Cardiac fibroblast (primary cell): ENCODE results near the gene CAMSAP2.
"Not testable (repeated sequence)": the region's sequence is repeated elsewhere in the genome, so short reads cannot be mapped to it uniquely, and the experiment has no call there.

Experiments used
- DNase-seq, 2 donors: peaks; one replicate each; pipeline versions ENCODE4 v3.0.0 to v3.0.0-alpha.2; 2010; ENCODE audit warnings: low read depth in 2 of 2
- H3K4me3 ChIP-seq, 2 donors: replicated peaks in 1 of 2; 1 replicate in 1 of 2; 2 replicates in 1 of 2; pipeline ENCODE4 v1.5.1; 2011; ENCODE audit warnings: low read depth in 2 of 2, low read length in 2 of 2, mild to moderate bottlenecking in 2 of 2, moderate library complexity in 1 of 2
- TF ChIP-seq, protein P1 (sequence below): IDR thresholded peaks from one replicate; pipeline ENCODE4 v1.5.1; 2011; ENCODE audit warnings: low read depth, mild to moderate bottlenecking, low read length, inconsistent platforms

CAMSAP2 gene

DNA sequence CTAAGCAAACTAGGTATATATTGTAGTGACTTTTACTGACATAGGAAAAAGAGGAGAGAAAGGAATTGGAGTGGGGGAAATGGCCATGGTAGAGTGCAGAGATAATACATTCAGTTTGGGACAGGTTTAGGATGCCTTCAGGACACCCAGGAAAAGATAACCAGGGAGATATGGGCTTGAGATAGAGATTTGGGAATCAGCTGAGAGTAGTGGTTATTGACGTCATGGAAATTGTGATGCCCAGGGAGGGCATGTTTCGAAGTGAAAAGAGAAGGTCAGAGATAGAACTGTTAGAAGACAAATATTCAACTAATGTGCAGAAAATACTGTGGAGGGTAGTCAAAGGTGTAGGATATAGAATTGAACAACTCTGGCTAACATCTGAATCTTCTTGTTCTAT lies 40.6 kb downstream of the CAMSAP2 start:
- no peak overlapping the region for H3K4me3 ChIP-seq
- no peak for DNase-seq
- TF ChIP-seq, protein P1, sequence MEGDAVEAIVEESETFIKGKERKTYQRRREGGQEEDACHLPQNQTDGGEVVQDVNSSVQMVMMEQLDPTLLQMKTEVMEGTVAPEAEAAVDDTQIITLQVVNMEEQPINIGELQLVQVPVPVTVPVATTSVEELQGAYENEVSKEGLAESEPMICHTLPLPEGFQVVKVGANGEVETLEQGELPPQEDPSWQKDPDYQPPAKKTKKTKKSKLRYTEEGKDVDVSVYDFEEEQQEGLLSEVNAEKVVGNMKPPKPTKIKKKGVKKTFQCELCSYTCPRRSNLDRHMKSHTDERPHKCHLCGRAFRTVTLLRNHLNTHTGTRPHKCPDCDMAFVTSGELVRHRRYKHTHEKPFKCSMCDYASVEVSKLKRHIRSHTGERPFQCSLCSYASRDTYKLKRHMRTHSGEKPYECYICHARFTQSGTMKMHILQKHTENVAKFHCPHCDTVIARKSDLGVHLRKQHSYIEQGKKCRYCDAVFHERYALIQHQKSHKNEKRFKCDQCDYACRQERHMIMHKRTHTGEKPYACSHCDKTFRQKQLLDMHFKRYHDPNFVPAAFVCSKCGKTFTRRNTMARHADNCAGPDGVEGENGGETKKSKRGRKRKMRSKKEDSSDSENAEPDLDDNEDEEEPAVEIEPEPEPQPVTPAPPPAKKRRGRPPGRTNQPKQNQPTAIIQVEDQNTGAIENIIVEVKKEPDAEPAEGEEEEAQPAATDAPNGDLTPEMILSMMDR = no peak

DNA sequence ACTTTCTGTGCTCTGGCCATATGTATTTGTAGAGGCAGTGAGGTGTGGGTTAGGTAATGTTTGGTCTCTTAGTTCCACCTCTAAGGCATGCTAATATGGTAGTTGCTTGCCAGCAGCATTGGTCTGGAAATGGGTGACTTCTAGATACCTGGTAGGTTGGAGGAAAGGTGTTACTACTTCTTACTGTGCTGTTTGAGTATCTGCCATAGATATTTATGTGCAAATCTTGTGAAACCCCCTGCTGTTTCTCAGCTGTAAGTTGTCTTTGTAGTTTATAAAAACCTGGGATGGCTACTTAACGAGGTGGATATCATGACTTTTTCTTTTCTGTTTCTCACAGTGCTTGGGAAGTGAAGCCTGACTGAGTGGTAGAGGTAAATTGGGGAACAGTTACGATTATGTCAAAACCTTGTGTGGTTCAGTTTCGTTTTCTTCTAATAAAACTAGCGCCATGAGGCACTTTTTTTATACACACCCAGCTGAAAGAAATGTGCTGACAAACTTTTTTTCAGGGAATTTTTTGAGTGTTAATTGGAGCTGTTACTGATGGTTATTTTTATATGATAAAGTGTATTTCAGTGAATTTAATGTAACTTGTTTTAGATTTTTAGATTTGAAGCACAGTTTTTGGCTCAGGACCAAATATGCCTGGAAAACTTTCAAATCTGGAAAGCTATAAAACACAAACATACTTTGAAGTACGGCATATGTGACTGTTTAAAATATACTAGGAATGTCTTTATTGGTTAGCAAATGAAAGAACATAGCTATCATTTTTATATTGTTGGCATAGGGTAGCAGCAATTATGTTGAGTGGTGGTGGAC lies 42.1 kb downstream of the CAMSAP2 start:
- H3K4me3 ChIP-seq = peak overlapping the region in 1 of 2 donors; percentile 24
- TF ChIP-seq, protein P1 = no peak
- peak; percentile 43 to 56 for DNase-seq

DNA sequence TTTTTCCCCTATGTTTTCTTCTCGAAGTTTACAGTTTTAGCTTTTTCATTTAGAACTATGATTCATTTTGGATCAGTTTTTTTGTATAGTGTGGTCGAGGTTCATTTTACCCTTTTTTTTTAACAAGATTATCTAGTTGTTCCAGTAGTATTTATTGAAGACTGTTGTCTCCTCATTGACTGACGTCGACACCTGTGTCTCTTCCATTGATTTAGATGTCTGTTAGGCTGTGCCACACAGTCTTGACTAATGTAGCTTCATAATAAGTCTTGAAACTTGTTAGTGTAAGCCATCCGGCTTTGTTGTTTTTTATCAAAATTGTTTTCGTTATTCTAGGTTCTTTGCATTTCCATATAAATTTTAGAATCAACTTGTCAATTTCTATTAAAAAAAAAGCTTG lies 45.2 kb downstream of the CAMSAP2 start:
- TF ChIP-seq, protein P1 = no peak
- no peak for DNase-seq

DNA sequence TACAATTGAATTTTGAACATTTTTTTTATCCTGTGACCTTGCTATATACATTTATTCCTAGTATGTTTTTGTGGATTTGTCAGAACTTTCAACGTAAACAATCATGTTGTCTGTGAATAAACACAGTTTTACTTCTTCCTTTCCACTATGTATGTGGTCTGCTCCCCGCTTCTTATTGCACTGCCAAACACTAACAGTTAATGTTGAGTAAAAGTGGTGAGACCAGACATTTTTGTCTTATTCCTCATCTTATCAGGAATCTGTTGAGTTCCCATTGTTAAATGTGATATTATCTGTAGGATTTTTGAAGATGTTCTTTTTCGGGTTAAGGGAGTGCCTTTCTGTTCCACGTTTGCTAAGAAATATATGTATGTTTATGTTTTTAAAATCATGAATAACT lies 45.9 kb downstream of the CAMSAP2 start:
- TF ChIP-seq, protein P1 = no peak
- no peak for DNase-seq
- no peak overlapping the region for H3K4me3 ChIP-seq

More for the DNA sequence above, 45.2 kb downstream of the CAMSAP2 start:
- H3K4me3 ChIP-seq = no peak overlapping the region

DNA sequence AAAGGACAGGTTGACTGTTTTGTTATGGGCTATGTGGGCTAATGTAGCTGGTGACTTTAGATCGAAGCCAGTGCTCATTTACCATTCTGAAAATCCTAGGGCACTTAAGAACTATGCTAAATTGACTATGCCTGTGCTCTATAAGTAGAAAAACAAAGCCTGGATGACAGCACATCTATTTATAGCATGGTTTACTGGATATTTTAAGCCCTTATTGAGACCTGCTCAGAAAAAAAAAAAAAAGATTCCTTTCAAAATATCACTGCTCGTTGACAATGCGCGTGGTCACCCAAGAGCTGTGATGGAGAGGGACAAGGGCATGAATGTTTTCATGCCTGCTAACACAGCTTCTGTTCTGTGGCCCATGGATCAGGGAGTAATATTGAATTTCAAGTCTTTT lies 48.1 kb downstream of the CAMSAP2 start:
- no peak for DNase-seq
- H3K4me3 ChIP-seq = no peak overlapping the region
- TF ChIP-seq, protein P1 = no peak

DNA sequence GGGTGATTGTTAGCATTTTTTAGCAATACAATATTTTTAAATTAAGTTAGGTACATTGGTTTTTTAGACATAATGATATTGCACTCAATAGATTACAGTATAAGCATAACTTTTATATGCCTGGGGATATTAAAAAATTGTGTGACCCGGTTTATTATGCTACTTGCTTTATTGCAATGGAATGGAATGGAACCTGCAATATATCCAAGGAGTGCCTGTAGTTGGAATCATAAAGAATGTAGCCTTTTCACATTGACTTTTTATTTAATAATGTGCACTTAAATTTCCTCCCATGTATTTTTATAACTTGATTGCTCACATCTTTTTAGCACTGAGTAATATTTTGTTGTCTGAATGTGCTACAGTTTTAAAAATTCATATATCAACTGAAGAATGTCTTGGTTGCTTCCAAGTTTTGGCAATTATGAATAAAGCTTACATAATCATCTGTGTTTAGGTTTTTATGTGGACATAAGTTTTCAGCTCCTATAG lies 49.2 kb downstream of the CAMSAP2 start:
- H3K4me3 ChIP-seq = no peak overlapping the region
- TF ChIP-seq, protein P1 = no peak
- no peak for DNase-seq

DNA sequence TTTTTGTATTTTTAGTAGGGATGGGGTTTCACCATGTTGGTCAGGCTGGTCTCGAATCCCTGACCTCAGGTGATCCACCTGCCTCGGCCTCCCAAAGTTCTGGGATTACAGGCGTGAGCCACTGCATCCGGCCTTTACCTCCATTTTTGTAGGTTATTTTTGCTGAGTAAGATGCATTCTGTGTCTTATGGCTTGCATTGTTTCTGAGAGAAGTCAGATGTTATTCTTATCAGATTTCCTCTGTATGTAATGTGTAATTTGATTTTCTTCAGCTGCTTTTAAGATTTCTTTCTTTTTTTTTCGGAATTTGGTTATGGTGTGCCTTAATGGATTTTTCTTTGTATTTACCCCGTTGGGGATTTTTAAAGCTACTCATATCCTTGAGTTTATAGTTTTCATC lies 52.3 kb downstream of the CAMSAP2 start:
- DNase-seq, H3K4me3 ChIP-seq: not testable (repeated sequence)
